Left kidney (tissue), 8 donors: Measurements from ENCODE around the gene CHAF1B. TPM values are rescaled to one million over a fixed set of nuclear protein-coding genes. Genes with fewer than 3 reads are reported as not detected.
"Not testable (repeated sequence)": the region's sequence is repeated elsewhere in the genome, so short reads cannot be mapped to it uniquely, and the experiment has no call there.

Source experiments
- DNase-seq: peaks from one replicate; pipeline ENCODE4 v3.0.0-alpha.2; 2013
- long read RNA-seq, 8 donors: transcript quantifications; one replicate each; lab custom pipeline, GENCODE V29; 2026
- polyA plus RNA-seq: library from polyadenylated mRNA; unstranded; fragments of 120-200 nt; gene quantifications from one replicate; pipeline ENCODE4 v1.2.1, GENCODE V29; 2013; ENCODE audit not compliant: insufficient read length

The CHAF1B gene
- 11.4 TPM for polyA plus RNA-seq
- long read RNA-seq, donor 1, full-length matches to known transcripts, result 4 of 4 reads
- long read RNA-seq, donor 1, partial matches to known transcripts, result 0 of 4 reads
- long read RNA-seq, donor 1, other reads (novel, unspliced or antisense), result 0 of 4 reads
- long read RNA-seq, donor 2, result 0 reads
- long read RNA-seq, donor 3, partial matches to known transcripts, result 6 of 6 reads
- long read RNA-seq, donor 3, other reads (novel, unspliced or antisense), result 0 of 6 reads
- long read RNA-seq, donor 4, result 0 reads
- long read RNA-seq, donor 5, full-length matches to known transcripts, result 4 of 4 reads
- long read RNA-seq, donor 5, partial matches to known transcripts, result 0 of 4 reads
- long read RNA-seq, donor 5, other reads (novel, unspliced or antisense), result 0 of 4 reads
- long read RNA-seq, donor 6, full-length matches to known transcripts, result 4 of 4 reads
- long read RNA-seq, donor 6, partial matches to known transcripts, result 0 of 4 reads
- long read RNA-seq, donor 6, other reads (novel, unspliced or antisense), result 0 of 4 reads
- long read RNA-seq, donor 7, full-length matches to known transcripts, result 5 of 5 reads
- long read RNA-seq, donor 7, partial matches to known transcripts, result 0 of 5 reads
- long read RNA-seq, donor 7, other reads (novel, unspliced or antisense), result 0 of 5 reads
- long read RNA-seq, donor 8, full-length matches to known transcripts, result 1 of 1 reads
- long read RNA-seq, donor 8, partial matches to known transcripts, result 0 of 1 reads
- long read RNA-seq, donor 8, other reads (novel, unspliced or antisense), result 0 of 1 reads

DNA sequence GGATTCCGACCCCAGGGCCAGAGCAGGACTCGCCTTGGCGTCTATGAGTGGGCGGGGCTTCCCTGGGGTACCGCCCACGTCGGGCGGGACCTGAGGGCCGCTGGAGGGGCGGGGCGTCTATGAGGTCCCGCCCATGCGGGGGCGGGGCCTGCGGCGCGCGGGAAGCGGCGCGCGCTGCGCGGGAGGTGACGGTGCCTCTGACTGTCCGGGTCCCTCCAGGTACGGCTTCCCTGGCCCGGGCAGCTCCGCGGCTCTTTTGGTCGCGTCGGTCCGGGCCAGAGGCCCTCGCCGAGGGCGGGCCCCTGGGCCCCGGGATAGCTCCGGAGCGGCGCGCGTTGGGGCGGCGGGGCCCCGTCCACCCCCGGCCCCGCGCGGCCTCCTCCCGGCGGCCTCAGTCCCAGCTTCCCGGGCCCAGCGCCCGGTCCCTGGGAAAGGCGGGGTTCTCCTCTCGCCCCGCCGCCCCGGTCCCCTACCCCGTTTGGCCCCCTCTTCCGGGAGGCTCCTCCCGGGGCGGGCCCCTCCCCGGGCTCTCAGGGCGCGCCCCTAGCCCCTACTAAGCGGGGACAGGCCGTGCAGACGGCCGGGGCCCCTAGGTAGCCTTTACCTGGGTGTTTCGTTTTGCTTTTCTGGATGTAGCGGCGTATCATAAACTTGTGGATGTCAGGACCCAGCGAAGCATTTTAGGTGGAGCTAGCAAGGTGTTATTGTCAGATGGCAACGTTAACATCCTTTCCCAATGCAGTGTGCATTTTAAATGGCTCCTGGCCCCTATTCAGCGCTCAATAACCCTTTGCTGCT lies at the start of gene CHAF1B:
Gene CHAF1B (plus strand): TSS at position 160 of the 798 bp plus-strand sequence. CDS start 745 bp downstream, outside the sequence.
- DNase-seq, result peak; percentile 76

DNA sequence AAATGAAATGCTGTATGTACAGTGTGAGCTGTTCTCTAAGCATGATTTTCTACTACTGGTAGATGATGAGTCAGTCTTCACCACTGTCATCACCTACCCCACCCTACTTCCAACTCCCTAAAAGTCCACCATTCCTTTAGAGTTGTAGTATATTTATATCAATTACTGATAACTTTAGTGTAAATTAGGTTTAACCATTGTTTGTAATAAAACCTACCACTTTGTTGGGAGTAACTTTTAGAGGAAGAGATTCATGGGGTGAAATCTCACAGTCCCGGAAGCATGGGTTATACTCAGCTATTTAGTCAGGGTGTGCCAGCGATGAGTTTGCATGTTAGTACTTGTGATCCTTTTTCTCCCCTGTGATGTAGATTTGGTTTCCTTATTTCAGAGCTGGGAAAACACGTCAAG lies 48.1 kb upstream of the CHAF1B start:
- no peak for DNase-seq

DNA sequence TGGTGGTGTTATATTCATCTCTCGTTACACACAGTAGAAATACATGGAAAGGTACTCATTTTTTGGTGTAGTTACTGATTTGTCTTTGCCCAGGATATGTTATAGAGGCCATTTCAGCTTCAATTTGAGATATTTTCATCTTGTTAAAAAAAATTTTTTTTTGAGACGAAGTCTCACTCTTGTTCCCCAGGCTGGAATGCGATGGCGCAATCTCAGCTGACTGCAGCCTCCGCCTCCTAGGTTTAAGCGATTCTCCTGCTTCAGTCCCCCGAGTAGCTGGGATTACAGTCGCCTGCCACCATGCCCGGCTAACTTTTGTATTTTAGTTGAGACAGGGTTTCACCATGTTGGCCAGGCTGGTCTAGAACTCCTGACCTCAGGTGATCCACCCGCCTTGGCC lies 46.2 kb upstream of the CHAF1B start:
- no peak for DNase-seq

DNA sequence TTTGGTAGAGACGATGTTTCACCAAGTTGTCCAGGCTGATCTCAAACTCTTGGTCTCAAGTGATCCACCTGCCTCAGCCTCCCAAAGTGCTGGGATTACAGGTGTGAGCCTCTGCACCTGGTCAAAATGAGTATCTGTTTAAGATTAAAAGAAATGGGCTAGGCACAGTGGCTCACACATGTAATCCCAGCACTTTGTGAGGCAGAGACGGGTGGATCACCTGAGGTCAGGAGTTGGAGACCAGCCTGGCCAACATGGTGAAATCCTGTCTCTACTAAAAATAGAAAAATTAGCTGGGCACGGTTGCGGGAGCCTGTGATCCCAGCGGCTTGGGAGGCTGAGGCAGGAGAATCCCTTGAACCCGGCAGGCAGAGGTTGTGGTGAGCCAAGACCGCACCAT lies 42.6 kb upstream of the CHAF1B start:
- DNase-seq, result not testable (repeated sequence)

DNA sequence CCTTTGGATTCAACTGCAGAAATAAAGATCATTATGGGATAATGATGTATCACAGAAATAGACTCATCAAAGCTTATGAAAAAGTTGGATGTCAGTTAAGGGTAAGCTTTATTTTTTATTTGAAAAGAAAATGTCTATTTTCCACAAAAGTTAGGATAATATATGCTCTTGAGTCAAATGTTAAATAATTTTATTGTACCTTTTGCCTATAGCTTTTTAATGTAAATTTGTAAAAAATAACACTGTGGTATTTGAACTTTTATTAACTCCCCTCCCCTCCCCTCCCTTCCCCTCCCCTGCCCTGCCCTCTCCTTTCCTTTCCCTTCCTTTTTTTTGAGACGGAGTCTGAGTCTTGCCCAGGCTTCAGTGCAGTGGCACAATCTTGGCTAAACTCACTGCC lies 40.3 kb upstream of the CHAF1B start:
- DNase-seq, result no peak

DNA sequence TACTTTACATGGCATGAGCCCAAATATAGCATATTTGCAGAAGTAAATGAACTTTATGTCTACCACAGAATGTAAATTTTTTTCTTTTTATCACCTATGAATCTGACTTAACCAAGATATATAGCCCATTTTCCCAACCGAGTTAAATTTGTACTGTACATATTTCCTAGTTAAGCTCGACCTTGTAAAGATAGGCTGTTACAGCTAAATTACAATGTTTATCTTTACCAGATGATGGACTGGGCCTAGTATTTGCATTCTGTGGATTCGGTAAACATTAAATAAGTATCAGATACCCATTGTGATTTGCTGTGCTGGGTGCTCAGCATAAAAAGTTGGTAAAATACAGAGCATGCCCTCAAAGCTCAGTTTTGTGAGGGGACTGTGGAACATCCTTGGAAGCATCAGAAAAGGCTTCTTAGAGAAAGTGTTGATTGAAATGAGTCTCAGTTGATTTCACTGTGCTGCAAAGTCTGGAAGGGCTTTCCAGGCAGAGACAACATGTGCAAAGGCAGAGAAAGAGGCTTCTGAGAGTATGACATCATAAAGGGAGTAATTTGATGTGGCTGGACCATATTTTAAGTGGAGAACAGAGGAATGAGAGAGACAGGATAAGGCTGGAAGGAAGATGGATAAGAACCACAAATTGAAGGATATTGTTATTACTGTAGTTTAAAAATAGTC lies 37.8 kb upstream of the CHAF1B start:
- no peak for DNase-seq

DNA sequence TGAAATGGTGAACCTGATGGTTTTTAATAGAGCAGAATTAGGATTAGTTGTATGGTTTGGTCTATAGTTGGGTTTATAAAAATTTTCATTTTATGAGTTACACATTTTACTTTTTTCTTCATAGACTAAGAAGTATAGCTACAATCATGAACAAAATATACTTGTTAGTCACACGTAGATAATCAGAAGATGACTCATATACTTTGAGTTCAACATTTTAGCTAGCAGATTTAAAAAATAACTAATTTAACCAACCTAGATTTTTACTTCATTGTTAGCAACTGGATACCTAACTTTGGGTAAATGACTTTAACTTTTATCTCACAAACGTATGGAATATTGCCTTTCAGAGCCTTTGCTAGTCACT lies 37.2 kb upstream of the CHAF1B start:
- DNase-seq, result no peak

DNA sequence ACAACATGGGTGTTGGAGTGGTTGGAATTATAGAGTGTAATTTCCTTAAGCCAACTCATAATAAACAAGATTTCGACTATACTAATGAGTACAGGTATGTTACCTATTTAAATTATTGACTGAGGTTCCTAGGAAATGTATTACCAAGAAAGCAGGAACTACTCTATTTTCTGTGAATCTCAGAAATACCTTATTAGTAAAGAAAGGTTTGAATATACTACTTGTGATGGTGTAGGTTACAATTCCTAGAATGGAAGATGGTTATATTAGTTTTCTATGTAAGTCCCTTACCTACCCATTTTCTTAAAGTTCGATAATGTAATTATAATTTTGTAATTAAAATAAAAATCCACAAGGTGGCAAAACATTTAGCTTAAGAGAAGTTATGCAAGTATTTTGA lies 35.9 kb upstream of the CHAF1B start:
- no peak for DNase-seq

DNA sequence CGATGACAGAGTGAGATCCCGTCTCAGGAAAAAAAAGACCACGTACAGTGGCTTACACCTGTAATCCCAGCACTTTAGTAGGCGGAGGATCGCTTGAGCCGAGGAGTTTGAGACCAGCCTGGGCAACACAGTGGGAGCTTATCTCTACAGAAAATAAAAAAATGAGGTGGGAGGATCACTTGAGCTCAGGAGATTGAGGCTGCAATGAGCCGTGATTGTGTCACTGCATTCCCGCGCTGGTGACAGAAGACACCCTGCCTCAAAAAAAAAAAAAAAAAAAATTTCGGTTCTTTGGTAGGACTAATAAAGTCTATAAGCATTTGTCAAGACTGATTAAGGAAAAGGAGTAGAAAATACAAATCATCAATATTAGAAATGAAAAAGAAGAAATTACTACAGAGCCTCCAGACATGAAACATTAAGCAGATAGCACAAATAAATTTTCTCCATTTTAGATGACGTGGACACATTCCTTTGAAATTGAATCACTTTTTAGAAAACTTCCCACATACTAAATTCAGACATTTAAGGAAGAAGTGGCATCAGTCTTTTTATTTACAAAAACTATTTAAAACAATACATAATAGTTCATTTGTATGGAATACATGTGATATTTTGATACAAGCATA lies 34.8 kb upstream of the CHAF1B start:
- DNase-seq, result no peak

DNA sequence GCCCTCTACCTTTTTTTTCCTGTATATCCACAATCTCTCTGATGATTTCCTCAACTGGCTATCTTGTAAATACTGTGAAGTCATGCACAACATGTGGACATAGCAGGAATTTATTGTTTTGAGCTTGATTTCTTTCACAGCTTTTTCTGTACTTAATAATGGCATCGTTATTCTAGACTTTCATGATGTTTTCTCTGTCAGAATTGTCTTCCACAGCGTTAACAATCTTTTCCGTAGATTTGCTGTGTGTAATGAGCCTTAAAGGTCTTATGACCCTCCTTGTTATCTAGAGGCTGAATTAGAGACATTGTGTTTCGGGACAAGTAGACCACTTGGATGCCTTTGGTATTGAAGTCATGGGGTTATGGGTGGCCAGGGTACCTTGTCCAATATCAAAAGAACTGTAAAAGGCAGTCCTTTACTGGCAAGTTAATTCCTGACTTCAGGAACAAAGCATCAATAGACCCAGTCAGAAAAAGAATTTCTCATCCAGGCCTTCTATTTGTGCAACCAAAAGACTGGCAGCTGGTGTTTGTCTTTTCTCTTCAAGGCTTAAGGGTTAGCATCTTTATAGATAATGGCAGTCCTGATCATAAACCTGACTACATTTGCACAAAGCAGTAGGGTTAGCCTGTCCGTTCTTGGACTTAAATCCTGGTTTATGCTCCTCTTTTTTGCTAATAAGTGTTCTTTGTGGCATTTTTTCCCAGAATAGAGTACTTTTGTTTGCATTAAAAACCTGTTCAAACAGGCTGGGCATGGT lies 30.1 kb upstream of the CHAF1B start:
- no peak for DNase-seq

DNA sequence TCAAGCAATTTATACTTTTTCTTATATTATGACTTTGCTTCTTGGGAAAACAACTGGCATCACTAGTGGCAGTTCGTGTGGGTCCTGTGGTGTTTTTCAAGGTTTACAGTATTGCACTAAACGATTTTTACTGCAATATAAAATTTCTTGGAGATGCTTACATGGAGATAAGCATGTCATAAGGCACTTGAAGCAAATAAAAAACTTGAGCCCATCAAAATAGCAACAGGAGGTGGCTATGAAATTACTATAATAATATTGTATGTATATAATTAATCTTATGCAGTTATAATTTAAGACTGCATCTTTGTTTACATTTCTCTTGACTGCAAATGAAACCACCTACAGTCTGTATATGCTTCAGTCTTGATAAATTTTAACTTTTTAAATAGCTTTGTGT lies 29.3 kb upstream of the CHAF1B start:
- DNase-seq, result no peak

DNA sequence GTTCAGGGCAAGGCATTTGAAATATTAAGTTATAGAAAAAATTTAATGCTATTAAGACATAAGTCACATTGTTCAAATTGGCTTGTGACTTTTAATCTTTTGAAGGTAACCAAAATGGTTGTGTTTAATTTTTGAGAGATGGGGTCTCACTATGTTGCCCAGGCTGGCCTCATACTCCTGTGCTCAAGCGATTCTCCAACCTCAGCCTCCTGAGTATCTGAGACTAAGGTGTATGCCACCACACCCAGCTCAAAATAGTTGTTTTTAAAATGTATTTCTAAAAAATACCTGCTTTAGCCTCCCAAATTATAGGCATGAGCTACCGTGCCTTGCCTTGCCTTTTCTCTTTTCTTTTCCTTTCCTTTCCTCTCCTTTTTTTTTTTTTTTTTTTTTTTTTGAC lies 26.0 kb upstream of the CHAF1B start:
- DNase-seq, result no peak

DNA sequence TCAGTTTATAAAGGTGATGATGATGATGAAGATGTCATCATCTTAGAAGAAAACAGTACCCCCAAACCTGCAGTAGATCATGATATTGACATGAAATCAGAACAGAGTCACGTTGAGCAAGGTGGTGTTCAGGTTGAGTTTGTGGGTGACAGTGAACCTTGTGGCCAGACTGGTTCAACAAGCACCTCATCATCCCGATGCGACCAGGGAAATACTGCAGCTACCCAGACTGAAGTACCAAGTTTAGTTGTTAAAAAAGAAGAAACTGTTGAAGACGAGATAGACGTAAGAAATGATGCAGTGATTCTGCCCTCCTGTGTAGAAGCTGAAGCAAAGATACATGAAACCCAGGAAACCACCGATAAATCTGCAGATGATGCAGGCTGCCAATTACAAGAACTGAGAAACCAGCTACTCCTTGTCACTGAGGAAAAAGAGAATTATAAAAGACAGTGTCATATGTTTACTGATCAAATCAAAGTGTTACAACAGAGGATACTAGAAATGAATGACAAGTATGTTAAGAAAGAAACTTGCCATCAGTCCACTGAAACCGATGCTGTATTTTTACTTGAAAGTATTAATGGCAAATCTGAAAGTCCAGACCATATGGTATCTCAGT lies 16.0 kb upstream of the CHAF1B start:
- DNase-seq, result no peak

DNA sequence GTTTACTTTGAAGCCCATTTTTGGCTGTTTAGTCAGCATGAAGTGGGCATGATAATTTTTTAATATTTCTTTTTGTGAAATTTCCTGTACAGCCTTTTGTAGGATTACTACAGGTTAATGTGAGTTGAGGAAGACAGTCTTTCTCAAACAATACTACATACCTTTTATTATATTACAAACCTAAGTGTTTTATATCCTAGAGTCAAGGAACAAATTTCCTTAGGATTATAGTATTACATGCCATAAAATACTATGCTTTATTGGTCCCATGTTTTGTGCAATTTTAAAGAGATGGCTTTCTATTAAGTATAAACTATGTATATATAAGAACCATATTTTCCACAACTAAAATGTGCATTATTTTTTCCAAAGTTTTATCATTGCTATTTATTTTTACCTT lies 9.2 kb upstream of the CHAF1B start:
- no peak for DNase-seq

DNA sequence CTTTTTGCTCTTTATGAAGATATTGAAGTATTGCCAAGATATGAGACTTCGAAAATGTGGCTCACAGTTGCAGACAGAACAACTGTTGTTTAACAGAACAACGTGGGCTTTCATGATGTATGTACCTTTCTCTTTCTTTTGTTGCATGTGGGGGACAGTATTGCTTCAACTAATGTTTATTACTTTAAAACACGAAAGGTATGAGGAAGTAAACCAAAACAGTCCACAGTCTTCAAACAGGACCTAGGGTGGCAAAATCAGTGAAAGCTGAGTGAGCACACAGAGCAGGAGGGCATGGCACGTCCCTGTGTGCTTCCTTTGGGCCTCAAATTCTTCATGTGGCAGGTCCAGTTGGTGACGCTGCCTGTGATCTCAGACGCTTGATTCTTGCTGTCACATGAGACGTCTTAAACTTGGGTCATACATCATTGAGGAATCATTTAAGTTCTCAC lies 7.8 kb upstream of the CHAF1B start:
- DNase-seq, result no peak

DNA sequence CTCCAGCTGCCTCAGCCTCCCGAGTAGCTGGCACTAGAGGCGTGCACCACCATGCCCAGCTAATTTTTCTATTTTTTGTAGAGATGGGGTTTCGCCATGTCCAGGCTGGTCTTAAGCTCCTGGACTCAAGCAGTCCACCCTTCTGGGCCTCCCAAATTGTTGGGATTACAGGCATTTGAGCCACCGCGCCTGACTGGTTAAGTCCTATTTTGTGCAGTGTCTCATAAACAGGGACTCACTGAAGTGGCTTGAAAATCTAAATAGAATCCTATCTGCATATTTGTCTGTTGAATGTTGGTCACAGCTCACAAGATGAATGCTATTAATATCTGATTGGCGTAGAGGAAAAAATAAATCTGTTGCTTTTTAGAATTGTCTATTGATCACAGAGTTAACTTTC lies 5.9 kb upstream of the CHAF1B start:
- no peak for DNase-seq

DNA sequence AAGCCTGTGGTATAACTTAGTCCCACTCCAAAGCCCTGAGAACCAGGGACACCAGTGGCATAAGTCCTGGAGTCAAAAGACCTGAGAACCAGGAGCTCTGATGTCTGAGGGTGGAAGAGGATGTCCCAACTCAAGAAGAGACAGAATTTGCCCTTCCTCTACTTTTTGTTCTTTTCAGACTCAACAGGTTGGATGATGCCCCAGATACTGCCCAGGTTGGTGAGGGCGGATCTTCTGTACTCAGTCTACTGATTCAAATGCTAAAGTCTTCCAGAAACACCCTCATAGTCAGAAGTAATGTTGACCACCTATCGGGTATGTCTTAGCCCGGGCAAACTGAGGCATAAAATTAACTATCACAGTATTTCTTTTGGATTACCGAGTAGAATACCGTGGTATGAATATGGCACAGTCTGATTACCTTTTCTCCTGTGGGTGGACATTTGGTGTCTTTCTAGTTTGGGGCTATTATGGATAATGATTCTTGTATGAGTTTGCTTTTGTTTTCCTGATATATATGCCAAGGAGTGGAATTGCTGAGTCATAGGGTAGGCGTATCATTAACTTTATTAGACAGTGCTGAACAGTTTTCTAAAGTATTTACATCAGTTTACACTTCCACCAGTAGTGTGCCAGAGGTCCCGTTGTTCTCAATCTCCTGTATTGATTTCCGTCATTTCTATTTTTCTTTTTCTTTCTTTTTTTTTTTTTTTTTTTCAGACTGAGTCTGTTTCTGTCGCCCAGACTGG lies 3.2 kb upstream of the CHAF1B start:
- DNase-seq, result no peak

DNA sequence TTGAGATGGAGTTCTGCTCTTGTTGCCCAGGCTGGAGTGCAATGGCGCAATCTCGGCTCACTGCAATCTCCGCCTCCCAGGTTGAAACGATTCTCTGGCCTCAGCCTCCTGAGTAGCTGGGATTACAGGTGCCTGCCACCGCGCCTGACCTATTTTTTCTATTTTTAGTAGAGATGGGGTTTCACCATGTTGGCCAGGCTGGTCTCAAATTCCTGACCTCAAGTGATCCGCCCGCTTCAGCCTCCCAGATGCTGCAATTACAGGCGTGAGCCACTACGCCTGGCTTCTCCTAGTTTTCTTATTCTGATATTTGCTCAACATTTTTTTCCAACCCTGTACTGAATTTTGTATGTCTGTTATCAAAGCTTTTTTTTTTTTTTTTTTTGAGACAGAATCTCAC lies 2.5 kb upstream of the CHAF1B start:
- not testable (repeated sequence) for DNase-seq

DNA sequence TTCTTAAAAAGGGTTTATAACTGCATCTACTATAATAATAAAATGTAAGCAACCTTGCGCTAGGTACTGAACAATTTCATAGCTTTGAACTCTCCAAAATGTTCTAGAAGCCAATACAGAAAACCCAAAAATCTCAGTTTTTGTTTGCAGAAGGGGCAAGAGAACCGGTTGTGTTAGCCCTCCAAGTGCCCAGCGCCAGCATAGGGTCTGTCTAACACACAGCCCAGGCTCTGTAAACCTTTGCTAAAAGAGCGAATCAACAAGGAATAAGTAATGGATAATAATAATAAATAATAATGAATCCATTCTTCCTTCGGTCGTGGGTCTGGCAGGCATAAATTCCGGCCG lies 333 bp upstream of the CHAF1B start:
- no peak for DNase-seq
